ENCODE measurements around the gene ABCF1. TPM values are rescaled to one million over a fixed set of nuclear protein-coding genes. Genes with fewer than 3 reads are reported as not detected.
A peak's percentile ranks its signal among the peaks of the same experiment; 100 is the strongest.

ABCF1 gene
- polyA plus RNA-seq, 3 donors = 7.5 to 19.8 (median 14.6) TPM

DNA sequence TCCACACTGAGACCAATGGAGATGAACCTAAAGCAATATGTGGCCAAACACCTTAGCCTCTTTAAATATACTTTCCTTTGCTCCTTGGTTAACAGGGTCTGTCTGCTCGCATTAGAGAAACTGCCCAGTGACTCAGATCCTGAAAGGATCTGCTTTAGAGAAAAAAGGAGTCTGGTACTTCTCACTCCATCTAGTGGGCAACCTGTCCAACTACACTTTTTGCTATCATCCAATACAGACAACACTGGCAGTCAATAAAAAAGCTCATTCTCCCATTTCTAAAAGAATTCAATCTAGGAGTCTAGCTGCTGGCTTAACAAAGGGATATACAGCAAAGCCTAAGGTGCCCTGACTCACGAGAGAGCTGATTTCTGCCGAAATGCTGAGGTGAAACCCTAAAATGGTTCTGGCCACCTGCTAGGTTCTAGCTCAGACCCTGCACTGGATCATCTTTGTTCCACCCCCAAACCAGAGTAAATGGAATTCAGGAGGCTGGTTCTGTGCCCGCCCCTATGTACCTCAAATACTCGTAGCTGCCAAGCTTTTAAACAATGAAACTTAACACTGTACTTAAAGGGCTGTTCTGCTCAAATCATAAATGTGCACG is 26.5 kb upstream of the ABCF1 start:
- no peaks in the 10 kb centered on the region for H3K79me2 ChIP-seq (ENCODE audit: insufficient read depth, low read length)
- H3K9me3 Mint-ChIP-seq = no peaks in the 10 kb centered on the region

DNA sequence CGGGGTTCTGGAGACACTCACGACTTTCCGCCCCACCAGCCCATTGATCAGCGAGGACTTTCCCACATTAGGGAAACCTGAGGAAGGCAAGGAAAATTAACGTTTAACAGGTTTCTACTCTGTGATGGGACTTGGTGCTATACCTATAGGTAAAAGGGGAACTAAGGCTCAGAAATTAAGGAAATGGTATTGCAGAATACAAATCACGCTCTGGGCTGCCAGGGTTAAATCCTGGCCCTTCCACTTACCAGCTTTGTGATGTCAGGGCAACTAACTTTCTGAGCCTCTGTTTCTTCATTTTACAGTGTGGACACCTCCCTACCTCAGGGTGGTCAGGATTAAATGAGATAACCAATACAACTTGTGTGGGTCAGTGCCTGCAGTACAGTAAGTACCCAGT is 23.8 kb upstream of the ABCF1 start:
- no peak overlapping the region for H3K4me3 ChIP-seq (replicated peaks in 1 of 3; ENCODE audit: low read depth in 2 of 3, low read length in 3 of 3)
- peak in 2 of 3 donors; percentile 35 to 38 for DNase-seq
- peaks cover 55 to 62% of the 10 kb centered on the region in 2 donors for H3K36me3 Mint-ChIP-seq
- H3K4me3 Mint-ChIP-seq = no peak overlapping the region
- H3K9me3 Mint-ChIP-seq = no peaks in the 10 kb centered on the region
- H3K9ac ChIP-seq (ENCODE audit: insufficient read depth, low read length, poor library complexity, severe bottlenecking) = no peak overlapping the region
- intact Hi-C loops (cut with micrococcal nuclease) = loop anchor here in 1 of 2 donors (10.0 kb wide), 1 partner anchor 47 kb away; no protein-coding TSS in a partner anchor
- H3K4me1 ChIP-seq (ENCODE audit: control insufficient read depth in 1 of 2, insufficient read depth in 2 of 2, low read length in 2 of 2) = peaks cover 8 to 12% of the 10 kb centered on the region in 2 donors
- H2AFZ ChIP-seq (ENCODE audit: insufficient read depth, low read depth, low read length, poor library complexity, severe bottlenecking) = no peak overlapping the region
- no peaks in the 10 kb centered on the region for H4K20me1 ChIP-seq (ENCODE audit: insufficient read depth, low read length)
- H3K27ac Mint-ChIP-seq = peak overlapping the region in 1 of 7 donors; percentile 46
- TF ChIP-seq, protein P1, sequence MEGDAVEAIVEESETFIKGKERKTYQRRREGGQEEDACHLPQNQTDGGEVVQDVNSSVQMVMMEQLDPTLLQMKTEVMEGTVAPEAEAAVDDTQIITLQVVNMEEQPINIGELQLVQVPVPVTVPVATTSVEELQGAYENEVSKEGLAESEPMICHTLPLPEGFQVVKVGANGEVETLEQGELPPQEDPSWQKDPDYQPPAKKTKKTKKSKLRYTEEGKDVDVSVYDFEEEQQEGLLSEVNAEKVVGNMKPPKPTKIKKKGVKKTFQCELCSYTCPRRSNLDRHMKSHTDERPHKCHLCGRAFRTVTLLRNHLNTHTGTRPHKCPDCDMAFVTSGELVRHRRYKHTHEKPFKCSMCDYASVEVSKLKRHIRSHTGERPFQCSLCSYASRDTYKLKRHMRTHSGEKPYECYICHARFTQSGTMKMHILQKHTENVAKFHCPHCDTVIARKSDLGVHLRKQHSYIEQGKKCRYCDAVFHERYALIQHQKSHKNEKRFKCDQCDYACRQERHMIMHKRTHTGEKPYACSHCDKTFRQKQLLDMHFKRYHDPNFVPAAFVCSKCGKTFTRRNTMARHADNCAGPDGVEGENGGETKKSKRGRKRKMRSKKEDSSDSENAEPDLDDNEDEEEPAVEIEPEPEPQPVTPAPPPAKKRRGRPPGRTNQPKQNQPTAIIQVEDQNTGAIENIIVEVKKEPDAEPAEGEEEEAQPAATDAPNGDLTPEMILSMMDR (IDR thresholded peaks at IDR 0.05) = no peak
- H3K4me2 ChIP-seq (replicated peaks; ENCODE audit: extremely low read depth, low read length, poor library complexity, severe bottlenecking) = no peak overlapping the region
- peaks cover 22% of the 10 kb centered on the region for H3K4me1 Mint-ChIP-seq
- WGBS (ENCODE audit: insufficient coverage) = 100% methylated on average over 3 of the region's 6 CpGs
- no peaks in the 10 kb centered on the region for H3K79me2 ChIP-seq (ENCODE audit: insufficient read depth, low read length)
- H3K9me3 ChIP-seq (replicated peaks in 1 of 2; ENCODE audit: control insufficient read depth in 1 of 2, insufficient read depth in 1 of 2, low read length in 2 of 2) = no peaks in the 10 kb centered on the region
- peaks cover 6 to 7% of the 10 kb centered on the region in 2 donors for H3K27me3 ChIP-seq (ENCODE audit: control insufficient read depth in 2 of 2, insufficient read depth in 2 of 2, low read length in 2 of 2)
- peaks cover 23 to 53% of the 10 kb centered on the region in 2 donors for H3K36me3 ChIP-seq (replicated peaks in 1 of 2; ENCODE audit: control insufficient read depth in 1 of 2, insufficient read depth in 2 of 2, low read length in 2 of 2)
- H3K27ac ChIP-seq (ENCODE audit: low read depth in 1 of 2, low read length in 2 of 2) = no peak overlapping the region
- H3K27me3 Mint-ChIP-seq (ENCODE audit: low read depth in 3 of 3) = peaks cover 9 to 14% (median 11%) of the 10 kb centered on the region in 3 donors

More for the DNA sequence above, 26.5 kb upstream of the ABCF1 start:
- Histone ChIP-seq H3K27ac (ENCODE audit: low read depth in 1 of 2, low read length in 2 of 2) (no peak overlapping the region), H3K9ac (ENCODE audit: insufficient read depth, low read length, poor library complexity, severe bottlenecking) (no peak overlapping the region), H3K36me3 (replicated peaks in 1 of 2; ENCODE audit: control insufficient read depth in 1 of 2, insufficient read depth in 2 of 2, low read length in 2 of 2) (peaks cover 3 to 26% of the 10 kb centered on the region in 2 donors), H3K9me3 (replicated peaks in 1 of 2; ENCODE audit: control insufficient read depth in 1 of 2, insufficient read depth in 1 of 2, low read length in 2 of 2) (no peaks in the 10 kb centered on the region), H3K4me3 (replicated peaks in 1 of 3; ENCODE audit: low read depth in 2 of 3, low read length in 3 of 3) (no peak overlapping the region), H4K20me1 (ENCODE audit: insufficient read depth, low read length) (no peaks in the 10 kb centered on the region), H3K4me1 (ENCODE audit: control insufficient read depth in 1 of 2, insufficient read depth in 2 of 2, low read length in 2 of 2) (peaks cover 18 to 21% of the 10 kb centered on the region in 2 donors), H3K4me2 (replicated peaks; ENCODE audit: extremely low read depth, low read length, poor library complexity, severe bottlenecking) (no peak overlapping the region), H3K27me3 (ENCODE audit: control insufficient read depth in 2 of 2, insufficient read depth in 2 of 2, low read length in 2 of 2) (peaks cover 13 to 14% of the 10 kb centered on the region in 2 donors), H2AFZ (ENCODE audit: insufficient read depth, low read depth, low read length, poor library complexity, severe bottlenecking) (no peak overlapping the region)
- Mint-ChIP-seq H3K27ac (no peak overlapping the region), H3K27me3 (ENCODE audit: low read depth in 3 of 3) (peaks cover 14 to 24% (median 21%) of the 10 kb centered on the region in 3 donors), H3K4me1 (peaks cover 31% of the 10 kb centered on the region), H3K36me3 (peaks cover 33 to 38% of the 10 kb centered on the region in 2 donors), H3K4me3 (no peak overlapping the region)
- WGBS (ENCODE audit: insufficient coverage) = 55% methylated on average over 4 of the region's 6 CpGs
- intact Hi-C loops (cut with micrococcal nuclease) = loop anchor here (2.0 to 10.0 kb wide), 4 partner anchors 50 to 62 kb away; no protein-coding TSS in a partner anchor
- TF ChIP-seq, protein P1 (IDR thresholded peaks at IDR 0.05) = peak; percentile 90
- peak; percentile 55 to 80 (median 75) for DNase-seq

Data from CD14-positive monocyte (primary cell).